ENCODE results near the gene EFNA5.

GRCh38 chr5:107558823-107559375 is 111.8 kb downstream of the EFNA5 start:
- TF ChIP-seq, protein P1, sequence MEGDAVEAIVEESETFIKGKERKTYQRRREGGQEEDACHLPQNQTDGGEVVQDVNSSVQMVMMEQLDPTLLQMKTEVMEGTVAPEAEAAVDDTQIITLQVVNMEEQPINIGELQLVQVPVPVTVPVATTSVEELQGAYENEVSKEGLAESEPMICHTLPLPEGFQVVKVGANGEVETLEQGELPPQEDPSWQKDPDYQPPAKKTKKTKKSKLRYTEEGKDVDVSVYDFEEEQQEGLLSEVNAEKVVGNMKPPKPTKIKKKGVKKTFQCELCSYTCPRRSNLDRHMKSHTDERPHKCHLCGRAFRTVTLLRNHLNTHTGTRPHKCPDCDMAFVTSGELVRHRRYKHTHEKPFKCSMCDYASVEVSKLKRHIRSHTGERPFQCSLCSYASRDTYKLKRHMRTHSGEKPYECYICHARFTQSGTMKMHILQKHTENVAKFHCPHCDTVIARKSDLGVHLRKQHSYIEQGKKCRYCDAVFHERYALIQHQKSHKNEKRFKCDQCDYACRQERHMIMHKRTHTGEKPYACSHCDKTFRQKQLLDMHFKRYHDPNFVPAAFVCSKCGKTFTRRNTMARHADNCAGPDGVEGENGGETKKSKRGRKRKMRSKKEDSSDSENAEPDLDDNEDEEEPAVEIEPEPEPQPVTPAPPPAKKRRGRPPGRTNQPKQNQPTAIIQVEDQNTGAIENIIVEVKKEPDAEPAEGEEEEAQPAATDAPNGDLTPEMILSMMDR (IDR thresholded peaks at IDR 0.05), result no peak
- TF ChIP-seq POLR2AphosphoS5 (IDR thresholded peaks at IDR 0.05; ENCODE audit: insufficient read depth in 1 of 2, low read depth in 1 of 2), result no peak

All from vagina (tissue), 2 donors.